K562 (cell line): ENCODE data around the gene NUP35. TPM values are rescaled to one million over a fixed set of nuclear protein-coding genes. Genes with fewer than 3 reads are reported as not detected.
"Not testable (repeated sequence)": the region's sequence is repeated elsewhere in the genome, so short reads cannot be mapped to it uniquely, and the experiment has no call there.

Experiments used
- ATAC-seq: fragments of 200-7000 bp; cut with Tn5 transposase; 3 replicates; pipeline ENCODE4 v1.9.1; 2020; ENCODE audit warnings: moderate library complexity
- BruUV-seq: library from RNA; stranded (reverse); fragments of 400-500 nt; replicated peaks from 2 replicates; lab custom pipeline; 2021; lab: Mats Ljungman, UMichigan
- CTCF ChIA-PET: fragments of 300-600 bp; formaldehyde crosslinking; extraction: SDS; loops from one replicate; lab custom pipeline; 2021; ENCODE audit warnings: low intra/inter-chr PET ratio; lab: Yijun Ruan, JAX
- POLR2A ChIA-PET: fragments of 300-600, 350-650 bp; sonication (Branson Sonifier 250); formaldehyde crosslinking; extraction: SDS; loops from one replicate; lab custom pipeline; 2021; ENCODE audit warnings: antibody characterized with exemption, inconsistent platforms; lab: Yijun Ruan, JAX
- DNase-seq, 4 experiments: peaks; one replicate each; pipeline versions ENCODE4 v3.0.0 to v3.0.0-alpha.2; 2011 to 2018; ENCODE audit warnings: low spot score in 3 of 4, mixed read lengths in 3 of 4; ENCODE audit errors: extremely low read depth in 1 of 4
- FAIRE-seq: peaks from 2 replicates; lab custom pipeline; 2011; peaks lifted over from hg19 to GRCh38; lab: Jason Lieb, UNC
- H2AFZ ChIP-seq: 2 replicates; pipeline ENCODE4 v1.6.0; 2011; ENCODE audit warnings: low read depth, low read length, control low read depth, inconsistent platforms
- H3K27ac ChIP-seq: fragments of 200-600 bp; 3 replicates; pipeline ENCODE4 v1.8.0; 2011; ENCODE audit warnings: low read depth, mild to moderate bottlenecking, control low read depth, inconsistent platforms, low read length, moderate library complexity, mixed read lengths; ENCODE audit errors: extremely low read depth
- H3K27me3 ChIP-seq, 2 experiments: fragments of 300-600 bp in 1 of 2; 2 replicates in 1 of 2; 3 replicates in 1 of 2; pipeline versions ENCODE4 v1.6.0 to v1.8.0; 2011; ENCODE audit warnings: inconsistent platforms in 2 of 2, low read length in 2 of 2, mild to moderate bottlenecking in 1 of 2, mixed read lengths in 1 of 2, moderate library complexity in 1 of 2; ENCODE audit not compliant: control insufficient read depth in 2 of 2, insufficient read depth in 2 of 2
- H3K36me3 ChIP-seq: fragments of 300-600 bp; 3 replicates; pipeline ENCODE4 v1.8.0; 2011; ENCODE audit warnings: mild to moderate bottlenecking, low read length, inconsistent platforms; ENCODE audit not compliant: control insufficient read depth, insufficient read depth
- H3K4me1 ChIP-seq, 2 experiments: fragments of 200-600 bp in 1 of 2; replicated peaks in 1 of 2; 2 replicates in 1 of 2; 3 replicates in 1 of 2; pipeline versions ENCODE4 v1.5.1 to v1.8.0; 2011; ENCODE audit warnings: inconsistent platforms in 2 of 2, low read length in 2 of 2, mild to moderate bottlenecking in 1 of 2, mixed read lengths in 1 of 2, moderate library complexity in 1 of 2; ENCODE audit not compliant: control insufficient read depth in 2 of 2, insufficient read depth in 2 of 2
- H3K4me2 ChIP-seq: 2 replicates; pipeline ENCODE4 v1.6.1; 2011; ENCODE audit warnings: low read length, control low read depth, inconsistent platforms, mixed read lengths; ENCODE audit not compliant: insufficient read depth
- H3K4me3 ChIP-seq: fragments of 200-600 bp; sonication (generic), shearing (Covaris generic); 2 replicates; pipeline ENCODE4 v1.5.1; 2016; ENCODE audit warnings: control low read depth, inconsistent platforms
- H3K79me2 ChIP-seq: fragments of 200-600 bp; 3 replicates; pipeline ENCODE4 v1.8.0; 2011; ENCODE audit warnings: low read length, inconsistent platforms; ENCODE audit not compliant: control insufficient read depth, insufficient read depth
- H3K9ac ChIP-seq, 2 experiments: 2 replicates each; pipeline versions ENCODE4 v1.6.0 to v1.6.1; 2011; ENCODE audit warnings: low read depth in 2 of 2, low read length in 2 of 2, control low read depth in 1 of 2, inconsistent platforms in 1 of 2, mild to moderate bottlenecking in 1 of 2, mixed read lengths in 1 of 2; ENCODE audit not compliant: insufficient read depth in 1 of 2
- H3K9me1 ChIP-seq: one replicate; pipeline ENCODE4 v1.6.0; 2011; ENCODE audit warnings: inconsistent platforms, mild to moderate bottlenecking, low read length, moderate library complexity; ENCODE audit not compliant: control insufficient read depth, insufficient read depth
- H3K9me3 ChIP-seq: replicated peaks from 2 replicates; pipeline ENCODE4 v1.5.1; 2011; ENCODE audit warnings: low read depth, low read length, inconsistent platforms; ENCODE audit not compliant: control insufficient read depth, insufficient read depth
- H4K20me1 ChIP-seq: replicated peaks from 2 replicates; pipeline ENCODE4 v1.6.1; 2011; ENCODE audit warnings: low read length, inconsistent platforms, mixed read lengths; ENCODE audit not compliant: control insufficient read depth, insufficient read depth
- CHAMP1 ChIP-seq: fragments of 450-650 bp; IDR thresholded peaks from 2 replicates; pipeline ENCODE4 v1.6.1; 2016; ENCODE audit warnings: mild to moderate bottlenecking
- EHMT2 ChIP-seq: fragments of 450-650 bp; IDR thresholded peaks from 2 replicates; pipeline ENCODE4 v1.6.1; 2018; ENCODE audit warnings: antibody characterized with exemption
- SMAD4 ChIP-seq: fragments of 250-450 bp; sonication (Bioruptor Pico); conservative IDR thresholded peaks from 2 replicates; pipeline ENCODE4 v1.8.0; 2021; ENCODE audit warnings: inconsistent platforms, mild to moderate bottlenecking, moderate library complexity
- SPI1 ChIP-seq: IDR thresholded peaks from 2 replicates; pipeline ENCODE4 v1.6.1; 2011; ENCODE audit warnings: low read depth, low read length, control low read depth, borderline replicate concordance
- TRIM24 ChIP-seq, 2 experiments: fragments of 450-650 bp; IDR thresholded peaks; 2 replicates each; pipeline ENCODE4 v1.6.1; 2016
- ZNF766 ChIP-seq: fragments of 200-800 bp; sonication (Bioruptor generic); conservative IDR thresholded peaks from 2 replicates; pipeline ENCODE4 v1.6.1; 2016; ENCODE audit warnings: missing genetic modification characterization, missing compliant biosample characterization
- WGBS: fragments of 100-300 bp; shearing (Covaris generic); methylation state at CpG from one replicate; pipeline ENCODE4 v1.1.6; 2016; ENCODE audit warnings: low coverage, mixed read lengths; ENCODE audit not compliant: insufficient coverage; ENCODE audit errors: missing lambda C conversion rate; 5-methylcytosine and 5-hydroxymethylcytosine counted together
- in situ Hi-C: fragments of 300-500 bp; cut with MboI; formaldehyde crosslinking; loops from 4 replicates; pipeline ENCODE4 v1.15.0; 2018; ENCODE audit warnings: inconsistent platforms, mixed read lengths
- intact Hi-C: fragments of 100-400 bp; cut with micrococcal nuclease; formaldehyde crosslinking; loops from 2 replicates; pipeline ENCODE4 v1.14.2; 2022
- polyA plus RNA-seq, 8 experiments: library from polyadenylated mRNA; depleted of rRNA in 4 of 8; stranded (reverse) in 5 of 8; unstranded in 3 of 8; fragments of >200 nt; fragmentation: Nextera tagmentation in 2 of 8; fragmentation: Illumina TruSeq in 1 of 8; extraction: Ambion mirVana in 2 of 8; extraction: Trizol in 1 of 8; gene quantifications; 2 replicates each; pipeline versions ENCODE4 v1.2.1 to v1.2.3, GENCODE V29; 2011 to 2014; ENCODE audit warnings: inconsistent platforms in 1 of 8, missing spikeins in 1 of 8
- total RNA-seq, 7 experiments: library from RNA; depleted of rRNA in 6 of 7; stranded (reverse); fragments of >200 nt in 6 of 7; fragmentation: Illumina TruSeq in 2 of 7; extraction: Trizol in 2 of 7; gene quantifications; 2 replicates each; pipeline versions ENCODE4 v1.2.1 to v1.2.3, GENCODE V29; 2011 to 2021; ENCODE audit warnings: low replicate concordance in 1 of 7
- TF ChIP-seq, protein P1 (sequence below): fragments of 450-650 bp; IDR thresholded peaks from 2 replicates; pipeline ENCODE4 v1.6.1; 2017; ENCODE audit warnings: antibody characterized with exemption, mild to moderate bottlenecking
- TF ChIP-seq, protein P2 (sequence below): sonication (generic); formaldehyde crosslinking; IDR thresholded peaks from 2 replicates; pipeline ENCODE4 v1.8.1; 2023; ENCODE audit warnings: mild to moderate bottlenecking, missing genetic modification reagents
- TF ChIP-seq, protein P3 (sequence below): fragments of 450-650 bp; IDR thresholded peaks from 2 replicates; pipeline ENCODE4 v1.6.1; 2018; ENCODE audit not compliant: partially characterized antibody

The NUP35 gene
- total and polyA plus RNA-seq, 9 of the 15 experiments (the other 6 are each of a cell fraction or from before 2014, with no cell fraction given), result 24.5 to 78.2 (median 51.1) TPM

- peak; percentile 54 for ATAC-seq
- not testable (repeated sequence) for FAIRE-seq
- TF ChIP-seq, protein P1, sequence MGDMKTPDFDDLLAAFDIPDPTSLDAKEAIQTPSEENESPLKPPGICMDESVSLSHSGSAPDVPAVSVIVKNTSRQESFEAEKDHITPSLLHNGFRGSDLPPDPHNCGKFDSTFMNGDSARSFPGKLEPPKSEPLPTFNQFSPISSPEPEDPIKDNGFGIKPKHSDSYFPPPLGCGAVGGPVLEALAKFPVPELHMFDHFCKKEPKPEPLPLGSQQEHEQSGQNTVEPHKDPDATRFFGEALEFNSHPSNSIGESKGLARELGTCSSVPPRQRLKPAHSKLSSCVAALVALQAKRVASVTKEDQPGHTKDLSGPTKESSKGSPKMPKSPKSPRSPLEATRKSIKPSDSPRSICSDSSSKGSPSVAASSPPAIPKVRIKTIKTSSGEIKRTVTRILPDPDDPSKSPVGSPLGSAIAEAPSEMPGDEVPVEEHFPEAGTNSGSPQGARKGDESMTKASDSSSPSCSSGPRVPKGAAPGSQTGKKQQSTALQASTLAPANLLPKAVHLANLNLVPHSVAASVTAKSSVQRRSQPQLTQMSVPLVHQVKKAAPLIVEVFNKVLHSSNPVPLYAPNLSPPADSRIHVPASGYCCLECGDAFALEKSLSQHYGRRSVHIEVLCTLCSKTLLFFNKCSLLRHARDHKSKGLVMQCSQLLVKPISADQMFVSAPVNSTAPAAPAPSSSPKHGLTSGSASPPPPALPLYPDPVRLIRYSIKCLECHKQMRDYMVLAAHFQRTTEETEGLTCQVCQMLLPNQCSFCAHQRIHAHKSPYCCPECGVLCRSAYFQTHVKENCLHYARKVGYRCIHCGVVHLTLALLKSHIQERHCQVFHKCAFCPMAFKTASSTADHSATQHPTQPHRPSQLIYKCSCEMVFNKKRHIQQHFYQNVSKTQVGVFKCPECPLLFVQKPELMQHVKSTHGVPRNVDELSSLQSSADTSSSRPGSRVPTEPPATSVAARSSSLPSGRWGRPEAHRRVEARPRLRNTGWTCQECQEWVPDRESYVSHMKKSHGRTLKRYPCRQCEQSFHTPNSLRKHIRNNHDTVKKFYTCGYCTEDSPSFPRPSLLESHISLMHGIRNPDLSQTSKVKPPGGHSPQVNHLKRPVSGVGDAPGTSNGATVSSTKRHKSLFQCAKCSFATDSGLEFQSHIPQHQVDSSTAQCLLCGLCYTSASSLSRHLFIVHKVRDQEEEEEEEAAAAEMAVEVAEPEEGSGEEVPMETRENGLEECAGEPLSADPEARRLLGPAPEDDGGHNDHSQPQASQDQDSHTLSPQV, result 0 out of 2 replicates have a peak, but pooled peaks have one; percentile 10
- TF ChIP-seq EHMT2, result peak; percentile 36; the same call in 1 of the 2 replicates
- TF ChIP-seq CHAMP1, result 0 out of 2 replicates have a peak, but pooled peaks have one; percentile 37
- TF ChIP-seq, protein P2, sequence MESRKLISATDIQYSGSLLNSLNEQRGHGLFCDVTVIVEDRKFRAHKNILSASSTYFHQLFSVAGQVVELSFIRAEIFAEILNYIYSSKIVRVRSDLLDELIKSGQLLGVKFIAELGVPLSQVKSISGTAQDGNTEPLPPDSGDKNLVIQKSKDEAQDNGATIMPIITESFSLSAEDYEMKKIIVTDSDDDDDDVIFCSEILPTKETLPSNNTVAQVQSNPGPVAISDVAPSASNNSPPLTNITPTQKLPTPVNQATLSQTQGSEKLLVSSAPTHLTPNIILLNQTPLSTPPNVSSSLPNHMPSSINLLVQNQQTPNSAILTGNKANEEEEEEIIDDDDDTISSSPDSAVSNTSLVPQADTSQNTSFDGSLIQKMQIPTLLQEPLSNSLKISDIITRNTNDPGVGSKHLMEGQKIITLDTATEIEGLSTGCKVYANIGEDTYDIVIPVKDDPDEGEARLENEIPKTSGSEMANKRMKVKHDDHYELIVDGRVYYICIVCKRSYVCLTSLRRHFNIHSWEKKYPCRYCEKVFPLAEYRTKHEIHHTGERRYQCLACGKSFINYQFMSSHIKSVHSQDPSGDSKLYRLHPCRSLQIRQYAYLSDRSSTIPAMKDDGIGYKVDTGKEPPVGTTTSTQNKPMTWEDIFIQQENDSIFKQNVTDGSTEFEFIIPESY (CRISPR knock-in tag), result 0 out of 2 replicates have a peak, but pooled peaks have one; percentile 16
- TF ChIP-seq ZNF766 (CRISPR knock-in tag), result peak; percentile 91
- TF ChIP-seq SMAD4 (CRISPR knock-in tag), result 0 out of 2 replicates have a peak, but pooled peaks have one; percentile 22
- TF ChIP-seq TRIM24 (IDR thresholded peaks at IDR 0.05), result 0 out of 4 replicates have a peak, but pooled peaks of 1 of the 2 experiments have one; percentile 44
- TF ChIP-seq, protein P3, sequence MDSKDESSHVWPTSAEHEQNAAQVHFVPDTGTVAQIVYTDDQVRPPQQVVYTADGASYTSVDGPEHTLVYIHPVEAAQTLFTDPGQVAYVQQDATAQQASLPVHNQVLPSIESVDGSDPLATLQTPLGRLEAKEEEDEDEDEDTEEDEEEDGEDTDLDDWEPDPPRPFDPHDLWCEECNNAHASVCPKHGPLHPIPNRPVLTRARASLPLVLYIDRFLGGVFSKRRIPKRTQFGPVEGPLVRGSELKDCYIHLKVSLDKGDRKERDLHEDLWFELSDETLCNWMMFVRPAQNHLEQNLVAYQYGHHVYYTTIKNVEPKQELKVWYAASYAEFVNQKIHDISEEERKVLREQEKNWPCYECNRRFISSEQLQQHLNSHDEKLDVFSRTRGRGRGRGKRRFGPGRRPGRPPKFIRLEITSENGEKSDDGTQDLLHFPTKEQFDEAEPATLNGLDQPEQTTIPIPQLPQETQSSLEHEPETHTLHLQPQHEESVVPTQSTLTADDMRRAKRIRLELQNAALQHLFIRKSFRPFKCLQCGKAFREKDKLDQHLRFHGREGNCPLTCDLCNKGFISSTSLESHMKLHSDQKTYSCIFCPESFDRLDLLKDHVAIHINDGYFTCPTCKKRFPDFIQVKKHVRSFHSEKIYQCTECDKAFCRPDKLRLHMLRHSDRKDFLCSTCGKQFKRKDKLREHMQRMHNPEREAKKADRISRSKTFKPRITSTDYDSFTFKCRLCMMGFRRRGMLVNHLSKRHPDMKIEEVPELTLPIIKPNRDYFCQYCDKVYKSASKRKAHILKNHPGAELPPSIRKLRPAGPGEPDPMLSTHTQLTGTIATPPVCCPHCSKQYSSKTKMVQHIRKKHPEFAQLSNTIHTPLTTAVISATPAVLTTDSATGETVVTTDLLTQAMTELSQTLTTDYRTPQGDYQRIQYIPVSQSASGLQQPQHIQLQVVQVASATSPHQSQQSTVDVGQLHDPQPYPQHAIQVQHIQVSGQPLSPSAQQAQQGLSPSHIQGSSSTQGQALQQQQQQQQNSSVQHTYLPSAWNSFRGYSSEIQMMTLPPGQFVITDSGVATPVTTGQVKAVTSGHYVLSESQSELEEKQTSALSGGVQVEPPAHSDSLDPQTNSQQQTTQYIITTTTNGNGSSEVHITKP, result peak; percentile 49
- peak; percentile 73 for TF ChIP-seq SPI1
Measured at GRCh38 chr2:183154772-183155171, 30.5 kb downstream of the NUP35 start.

More at GRCh38 chr2:183154772-183155171, 30.5 kb downstream of the NUP35 start:
- Histone ChIP-seq H3K27ac (peak overlapping the region; percentile 16; the same call in 1 of the 3 replicates), H3K79me2 (peaks cover 13% of the 10 kb centered on the region; the same call in 2 of the 3 replicates), H3K36me3 (peaks cover 71% of the 10 kb centered on the region)
- H3K27me3 ChIP-seq, H3K4me2 ChIP-seq, H3K4me1 ChIP-seq, H3K4me3 ChIP-seq, H3K9ac ChIP-seq, H3K9me3 ChIP-seq, H4K20me1 ChIP-seq, H3K9me1 ChIP-seq, in situ Hi-C loops, intact Hi-C loops, H2AFZ ChIP-seq, BruUV-seq, CTCF ChIA-PET: not testable (repeated sequence)
- POLR2A ChIA-PET, result interaction anchor here (0.6 to 2.1 kb wide), 4 partner anchors 10 to 143 kb away, joined by 3 to 10 read pairs (median 4); no protein-coding TSS in a partner anchor
- 38% methylated on average over 4 of the region's 4 CpGs for WGBS
- DNase-seq, result peak in 1 of 4 experiments; percentile 26
